Ectodermal cell (in vitro differentiated cells): ENCODE results near the gene TBATA.
"Not testable (repeated sequence)": the region's sequence is repeated elsewhere in the genome, so short reads cannot be mapped to it uniquely, and the experiment has no call there.

ENCODE experiments used
- H3K27ac ChIP-seq: 2 replicates; pipeline ENCODE4 v1.7.0; 2013; ENCODE audit warnings: mild to moderate bottlenecking, low read depth, low read length; ENCODE audit not compliant: insufficient read depth, poor library complexity, severe bottlenecking
- H3K27me3 ChIP-seq: 2 replicates; pipeline ENCODE4 v1.7.0; 2013; ENCODE audit warnings: mild to moderate bottlenecking, low read length; ENCODE audit not compliant: insufficient read depth, control insufficient read depth, poor library complexity, severe bottlenecking
- H3K36me3 ChIP-seq: one replicate; pipeline ENCODE4 v1.7.0; 2013; ENCODE audit warnings: low read length; ENCODE audit not compliant: control insufficient read depth, insufficient read depth
- H3K4me1 ChIP-seq: one replicate; pipeline ENCODE4 v1.7.0; 2013; ENCODE audit warnings: low read length; ENCODE audit not compliant: control insufficient read depth, insufficient read depth
- H3K4me3 ChIP-seq: 2 replicates; pipeline ENCODE4 v1.7.0; 2013; ENCODE audit warnings: low read depth, low read length, control low read depth; ENCODE audit not compliant: insufficient read depth
- H3K9me3 ChIP-seq: 2 replicates; pipeline ENCODE4 v1.7.0; 2013; ENCODE audit warnings: mild to moderate bottlenecking, low read length, moderate library complexity; ENCODE audit not compliant: control insufficient read depth
- WGBS, 2 experiments: methylation state at CpG; one replicate each; pipeline ENCODE4 v1.1.7; 2013; ENCODE audit warnings: missing lambda C conversion rate in 2 of 2; 5-methylcytosine and 5-hydroxymethylcytosine counted together

Gene TBATA

GRCh38 chr10:70773965-70774809 is 11.0 kb downstream of the TBATA start:
- Histone ChIP-seq H3K36me3 (no peaks in the 10 kb centered on the region), H3K4me1 (no peaks in the 10 kb centered on the region), H3K27me3 (no peaks in the 10 kb centered on the region), H3K9me3 (no peaks in the 10 kb centered on the region), H3K4me3 (no peak overlapping the region), H3K27ac (no peak overlapping the region)
- 88 to 89% methylated on average over 14 of the region's 14 CpGs for WGBS, 2 experiments

DNA sequence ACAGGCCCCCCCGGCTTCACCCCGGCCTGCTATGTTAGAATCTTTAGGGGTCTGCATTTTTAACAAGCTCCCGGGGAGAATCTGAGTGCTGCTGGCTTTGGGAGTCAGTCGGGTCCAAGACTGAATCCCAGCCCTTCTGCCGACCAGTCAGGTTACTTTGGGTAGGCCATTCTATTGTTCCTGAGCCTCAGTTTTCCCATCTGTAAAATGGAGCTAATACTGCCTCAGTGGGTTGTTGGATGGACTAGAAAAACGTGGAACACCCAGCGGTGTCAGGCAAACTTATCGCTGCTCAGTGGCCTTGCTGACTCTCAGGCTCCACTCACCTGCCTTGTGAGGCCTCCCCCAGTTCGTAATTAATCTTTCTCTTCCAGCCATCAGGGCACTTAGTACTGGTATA is 11.7 kb downstream of the TBATA start:
- H3K4me3 ChIP-seq = no peak overlapping the region
- H3K9me3 ChIP-seq = no peaks in the 10 kb centered on the region
- H3K4me1 ChIP-seq = no peaks in the 10 kb centered on the region
- 82% methylated on average over 9 of the region's 9 CpGs for WGBS, 2 experiments
- H3K27ac ChIP-seq = no peak overlapping the region
- H3K27me3 ChIP-seq = no peaks in the 10 kb centered on the region
- no peaks in the 10 kb centered on the region for H3K36me3 ChIP-seq

DNA sequence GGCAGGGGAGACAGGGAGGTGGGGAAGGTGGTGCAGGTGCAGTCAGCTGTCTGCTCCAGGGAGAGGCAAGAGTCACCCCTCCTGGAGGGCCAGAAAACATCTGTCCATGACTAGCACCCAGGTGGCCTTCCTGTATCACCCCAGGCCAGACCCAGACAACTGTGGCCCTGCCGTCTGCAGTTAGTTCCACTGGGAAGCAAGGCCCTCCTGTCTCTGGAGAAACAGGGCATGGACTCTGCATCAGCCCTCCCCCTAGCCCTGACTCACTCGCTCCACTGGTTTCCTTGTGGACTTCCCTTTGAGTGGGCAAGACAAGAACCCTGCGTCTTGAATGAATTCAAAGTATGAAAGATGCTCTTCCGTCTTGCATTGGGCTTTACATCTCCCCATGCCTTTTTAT is 12.6 kb downstream of the TBATA start:
- no peaks in the 10 kb centered on the region for H3K27me3 ChIP-seq
- no peaks in the 10 kb centered on the region for H3K9me3 ChIP-seq
- H3K4me3 ChIP-seq = no peak overlapping the region
- WGBS, 2 experiments = 91 to 96% methylated on average over 4 of the region's 4 CpGs
- H3K27ac ChIP-seq = no peak overlapping the region
- H3K4me1 ChIP-seq = no peaks in the 10 kb centered on the region
- H3K36me3 ChIP-seq = no peaks in the 10 kb centered on the region

- H3K27ac ChIP-seq = no peak overlapping the region
- H3K4me3 ChIP-seq = no peak overlapping the region
- no peaks in the 10 kb centered on the region for H3K27me3 ChIP-seq
- H3K4me1 ChIP-seq = no peaks in the 10 kb centered on the region
- H3K9me3 ChIP-seq = no peaks in the 10 kb centered on the region
- no peaks in the 10 kb centered on the region for H3K36me3 ChIP-seq
- 92 to 93% methylated on average over 8 of the region's 8 CpGs for WGBS, 2 experiments
Measured at GRCh38 chr10:70771311-70772194, 13.6 kb downstream of the TBATA start.

DNA sequence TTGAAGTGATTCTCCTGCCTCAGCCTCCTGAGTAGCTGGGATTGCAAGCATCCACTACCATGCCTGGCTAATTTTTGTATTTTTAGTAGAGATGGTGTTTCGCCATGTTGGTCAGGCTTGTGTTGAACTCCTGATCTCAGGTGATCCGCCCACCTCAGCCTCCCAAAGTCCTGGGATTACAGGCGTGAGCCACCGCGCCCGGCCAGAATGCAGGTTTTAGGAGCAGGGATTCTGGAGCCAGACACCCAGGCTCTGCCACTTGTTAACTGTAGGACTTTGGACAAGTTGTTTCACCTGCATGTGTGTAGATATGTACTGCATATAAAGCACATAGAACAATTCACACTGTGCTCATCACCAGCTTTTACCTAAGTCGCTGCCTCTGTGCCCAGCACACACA is 14.7 kb downstream of the TBATA start:
- H3K4me1 ChIP-seq, H3K9me3 ChIP-seq, H3K27ac ChIP-seq, H3K27me3 ChIP-seq, H3K36me3 ChIP-seq, H3K4me3 ChIP-seq: not testable (repeated sequence)
- WGBS, 2 experiments = 88 to 95% methylated on average over 7 of the region's 7 CpGs

DNA sequence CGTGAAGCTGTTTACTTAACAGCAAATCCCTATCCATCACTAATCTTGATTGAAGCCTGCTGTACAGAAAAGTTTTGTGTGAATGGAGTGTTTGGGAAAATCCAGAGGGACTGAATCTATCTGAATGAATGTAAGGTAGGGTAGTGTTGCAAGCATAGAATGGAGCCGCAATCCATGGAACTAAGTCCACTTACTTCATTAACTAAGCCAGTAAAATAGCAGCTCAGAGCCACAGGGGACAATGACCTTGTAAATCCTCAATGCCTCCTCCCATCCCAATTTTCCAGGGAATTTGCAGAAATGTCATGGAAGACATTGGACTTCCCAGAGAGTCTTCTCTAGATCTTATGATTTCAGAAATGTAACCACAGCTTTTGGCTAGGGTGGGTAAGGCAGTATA is 15.2 kb downstream of the TBATA start:
- no peaks in the 10 kb centered on the region for H3K9me3 ChIP-seq
- no peaks in the 10 kb centered on the region for H3K4me1 ChIP-seq
- H3K36me3 ChIP-seq = no peaks in the 10 kb centered on the region
- WGBS, 2 experiments = 85 to 97% methylated on average over 2 of the region's 2 CpGs
- no peak overlapping the region for H3K4me3 ChIP-seq
- H3K27me3 ChIP-seq = no peaks in the 10 kb centered on the region
- H3K27ac ChIP-seq = no peak overlapping the region

GRCh38 chr10:70769121-70769520 is 16.1 kb downstream of the TBATA start:
- Histone ChIP-seq H3K27ac (no peak overlapping the region), H3K9me3 (no peaks in the 10 kb centered on the region), H3K4me3 (no peak overlapping the region), H3K27me3 (no peaks in the 10 kb centered on the region), H3K36me3 (no peaks in the 10 kb centered on the region), H3K4me1 (no peaks in the 10 kb centered on the region)
- WGBS, 2 experiments = 87 to 93% methylated on average over 4 of the region's 4 CpGs

DNA sequence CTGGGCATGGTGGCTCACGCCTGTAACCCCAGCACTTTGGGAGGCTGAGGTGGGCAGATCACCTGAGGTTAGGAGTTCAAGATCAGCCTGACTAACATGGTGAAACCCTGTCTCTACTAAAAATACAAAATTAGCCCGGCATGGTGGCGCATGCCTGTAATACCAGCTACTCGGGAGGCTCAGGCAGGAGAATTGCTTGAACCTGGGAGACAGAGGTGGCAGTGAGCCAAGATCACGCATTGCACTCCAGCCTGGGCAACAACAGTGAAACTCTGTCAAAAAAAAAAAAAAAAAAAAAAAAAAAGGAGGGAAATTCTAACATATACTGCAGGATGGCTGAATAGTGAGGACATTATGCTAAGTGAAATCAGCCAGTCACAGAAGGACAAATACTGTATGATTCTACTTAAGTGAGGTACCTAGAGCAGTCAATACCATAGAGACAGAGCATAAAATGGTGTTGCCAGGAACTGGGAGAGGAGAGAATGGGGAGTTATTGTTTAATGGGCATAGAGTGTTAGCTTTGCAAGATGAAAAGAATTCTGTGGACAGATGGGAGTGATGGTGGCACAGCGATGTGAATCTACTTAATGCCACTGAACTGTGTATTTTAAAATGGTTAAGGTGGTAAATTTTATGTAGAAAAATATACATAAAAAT is 17.0 kb downstream of the TBATA start:
- not testable (repeated sequence) for H3K27ac ChIP-seq, H3K9me3 ChIP-seq, H3K36me3 ChIP-seq, H3K4me3 ChIP-seq, H3K4me1 ChIP-seq, H3K27me3 ChIP-seq
- 92% methylated on average over 6 of the region's 6 CpGs for WGBS, 2 experiments

DNA sequence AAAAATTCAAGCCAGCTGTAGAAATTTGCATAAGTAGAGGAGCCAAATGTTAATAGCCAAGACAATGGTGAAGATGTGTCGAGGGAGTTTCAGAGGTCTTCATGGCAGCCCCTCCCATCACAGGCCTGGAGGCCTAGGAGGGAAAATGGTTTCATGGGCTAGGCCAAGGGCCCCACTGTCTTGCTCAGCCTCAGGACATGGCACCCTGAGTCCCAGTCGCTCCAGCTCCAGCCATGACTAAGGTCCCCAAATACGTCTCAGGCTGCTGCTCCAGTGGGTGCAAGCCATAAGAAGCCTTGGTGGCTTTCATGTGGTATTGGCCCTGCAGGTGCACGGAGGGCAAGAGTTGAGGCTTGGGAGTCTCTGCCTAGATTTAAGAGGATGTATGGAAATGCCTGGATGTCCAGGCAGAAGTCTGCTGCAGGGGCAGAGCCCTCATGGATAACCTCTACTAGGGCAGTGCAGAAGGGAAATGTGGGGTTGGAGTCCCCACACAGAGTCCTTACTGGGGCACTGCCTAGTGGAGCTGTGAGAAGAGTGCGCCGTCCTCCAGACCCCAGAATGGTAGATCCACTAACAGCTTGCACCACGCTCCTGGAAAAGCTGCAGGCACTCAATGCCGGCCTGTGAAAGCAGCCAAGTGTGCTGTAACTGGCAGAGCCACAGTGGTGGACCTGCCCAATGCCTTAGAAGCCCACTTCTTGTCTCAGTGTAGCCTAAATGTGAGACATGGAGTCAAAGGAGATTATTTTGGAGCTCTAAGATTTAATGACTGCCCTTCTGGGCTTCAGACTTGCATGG is 19.2 kb downstream of the TBATA start:
- Histone ChIP-seq H3K36me3 (no peaks in the 10 kb centered on the region), H3K27ac (no peak overlapping the region), H3K27me3 (no peaks in the 10 kb centered on the region), H3K9me3 (no peaks in the 10 kb centered on the region), H3K4me3 (no peak overlapping the region), H3K4me1 (peaks cover 8% of the 10 kb centered on the region)
- WGBS, 2 experiments = 94 to 95% methylated on average over 8 of the region's 8 CpGs
